GM19395 (cell line): ENCODE results near the gene H6PD.

Source experiments
- ATAC-seq: cut with Tn5 transposase; IDR thresholded peaks from one replicate; pipeline ENCODE4 v1.9.1; 2021; ENCODE audit warnings: mild to moderate bottlenecking, moderate library complexity; ENCODE audit not compliant: unreplicated experiment

The H6PD gene

GRCh38 chr1:9207086-9207485 lies 27.5 kb upstream of the H6PD start:
- ATAC-seq = no peak

- no peak for ATAC-seq
Observed at GRCh38 chr1:9207715-9208114, 26.9 kb upstream of the H6PD start.

- ATAC-seq = no peak
Observed at GRCh38 chr1:9211291-9211811, 23.2 kb upstream of the H6PD start.

GRCh38 chr1:9212735-9213134 lies 21.8 kb upstream of the H6PD start:
- ATAC-seq = no peak

GRCh38 chr1:9213956-9214355 lies 20.6 kb upstream of the H6PD start:
- ATAC-seq = no peak

GRCh38 chr1:9218917-9219316 lies 15.7 kb upstream of the H6PD start:
- ATAC-seq = no peak

- ATAC-seq = no peak
Observed at GRCh38 chr1:9222846-9223625, 11.5 kb upstream of the H6PD start.

- no peak for ATAC-seq
Observed at GRCh38 chr1:9224664-9225410, 9.7 kb upstream of the H6PD start.

- ATAC-seq = no peak
Observed at GRCh38 chr1:9225411-9225785, 9.2 kb upstream of the H6PD start.

GRCh38 chr1:9228609-9229008 lies 6.0 kb upstream of the H6PD start:
- no peak for ATAC-seq

GRCh38 chr1:9229549-9229948 lies 5.0 kb upstream of the H6PD start:
- ATAC-seq = no peak

GRCh38 chr1:9230869-9231533 lies 3.6 kb upstream of the H6PD start:
- ATAC-seq = no peak

GRCh38 chr1:9231648-9232332 lies 2.8 kb upstream of the H6PD start:
- no peak for ATAC-seq

GRCh38 chr1:9233241-9233941 lies 1.2 kb upstream of the H6PD start:
- ATAC-seq = no peak

- ATAC-seq = no peak
Observed at GRCh38 chr1:9233942-9234222, 692 bp upstream of the H6PD start.

- ATAC-seq = peak; percentile 38
Observed at GRCh38 chr1:9235096-9235459, 504 bp downstream of the H6PD start.

- ATAC-seq = no peak
Observed at GRCh38 chr1:9235560-9235959, 986 bp downstream of the H6PD start.

- ATAC-seq = no peak
Observed at GRCh38 chr1:9238134-9238533, 3.6 kb downstream of the H6PD start.

- no peak for ATAC-seq
Observed at GRCh38 chr1:9238550-9238949, 4.0 kb downstream of the H6PD start.

GRCh38 chr1:9239622-9240401 lies 5.2 kb downstream of the H6PD start:
- no peak for ATAC-seq
